Calu3 (cell line): Measurements from ENCODE around the gene EREG. TPM values are rescaled to one million over a fixed set of nuclear protein-coding genes. Genes with fewer than 3 reads are reported as not detected.

Experiments
- BruUV-seq: library from RNA; stranded (reverse); fragments of 400-500 nt; replicated peaks from 2 replicates; lab custom pipeline; 2021; lab: Mats Ljungman, UMichigan
- CTCF ChIA-PET: fragments of 300-600 bp; sonication (Branson Sonifier 250); formaldehyde crosslinking; loops from one replicate; lab custom pipeline; 2022; ENCODE audit warnings: antibody characterized with exemption; lab: Charles Lee
- DNase-seq: peaks from one replicate; pipeline ENCODE4 v3.0.0; 2022
- H3K27ac Mint-ChIP-seq: one replicate; pipeline ENCODE4 v1.8.0; 2022; ENCODE audit warnings: mixed read lengths; ENCODE audit not compliant: unreplicated experiment
- H3K27me3 Mint-ChIP-seq: one replicate; pipeline ENCODE4 v1.8.0; 2022; ENCODE audit warnings: mixed read lengths; ENCODE audit not compliant: unreplicated experiment
- H3K36me3 Mint-ChIP-seq: one replicate; pipeline ENCODE4 v1.8.0; 2022; ENCODE audit warnings: mild to moderate bottlenecking, moderate library complexity, mixed read lengths; ENCODE audit not compliant: insufficient read depth, unreplicated experiment
- H3K4me1 Mint-ChIP-seq: one replicate; pipeline ENCODE4 v1.8.0; 2022; ENCODE audit warnings: mild to moderate bottlenecking, low read depth, mixed read lengths; ENCODE audit not compliant: unreplicated experiment
- H3K4me3 Mint-ChIP-seq: one replicate; pipeline ENCODE4 v1.8.0; 2022; ENCODE audit warnings: mild to moderate bottlenecking, low read depth, moderate library complexity, mixed read lengths; ENCODE audit not compliant: unreplicated experiment
- H3K9me3 Mint-ChIP-seq: one replicate; pipeline ENCODE4 v1.8.0; 2022; ENCODE audit warnings: low read depth, mixed read lengths; ENCODE audit not compliant: unreplicated experiment
- CTCF ChIP-seq: fragments of 200-600 bp; IDR thresholded peaks from one replicate; pipeline ENCODE4 v1.8.0; 2022; ENCODE audit warnings: antibody characterized with exemption; ENCODE audit not compliant: unreplicated experiment
- intact Hi-C: fragments of 100-400 bp; cut with micrococcal nuclease; formaldehyde crosslinking; loops from one replicate; pipeline ENCODE4 v1.10.0; 2022; ENCODE audit not compliant: unreplicated experiment
- total RNA-seq: library from RNA; stranded (reverse); gene quantifications from 2 replicates; pipeline ENCODE4 v1.2.3, GENCODE V29; 2022

Gene EREG
- total RNA-seq, 1 experiment from 2014 or later = 422 TPM

DNA sequence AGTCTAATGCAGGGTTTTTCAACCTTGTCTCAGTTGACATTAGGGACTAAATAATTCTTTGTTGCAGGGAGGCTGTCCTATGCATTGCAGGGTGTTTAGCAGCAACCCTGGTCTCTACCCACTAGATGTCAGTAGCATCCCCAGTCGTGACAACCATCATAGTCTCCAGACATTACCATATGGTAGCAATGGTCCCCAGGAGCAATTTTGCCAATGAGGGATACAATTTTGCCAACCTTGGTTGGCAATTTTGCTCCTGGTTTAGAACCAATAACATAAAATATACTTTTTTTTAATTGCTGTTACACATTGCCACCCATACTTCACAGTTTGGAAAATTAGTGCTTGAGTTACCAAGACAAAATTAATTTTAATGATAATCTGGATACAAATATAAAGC, 6.0 kb downstream of the EREG start:
- CTCF ChIA-PET = no interaction called here
- H3K27me3 Mint-ChIP-seq = no peaks in the 10 kb centered on the region

DNA sequence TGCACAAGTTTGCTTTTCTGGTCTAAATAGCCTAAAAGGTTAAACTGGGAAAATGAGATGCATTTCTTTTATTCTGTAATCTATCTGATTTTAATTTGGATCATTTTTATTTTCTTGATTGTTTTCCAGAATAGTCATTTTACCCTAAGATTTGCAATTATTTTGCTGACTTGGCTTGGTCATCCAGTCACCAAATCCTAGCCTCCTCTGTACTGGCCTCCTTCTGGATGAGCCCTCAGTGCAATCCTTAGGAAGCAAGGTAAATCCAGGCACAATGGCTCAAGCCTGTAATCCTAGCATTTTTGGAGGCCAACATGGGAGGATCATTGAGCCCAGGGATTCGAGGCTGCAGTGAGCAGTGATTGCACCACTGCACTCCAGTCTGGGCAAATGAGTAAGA, 9.2 kb downstream of the EREG start:
- CTCF ChIA-PET = no interaction called here
- DNase-seq = no peak
- Mint-ChIP-seq H3K27ac (peak overlapping the region; percentile 95), H3K4me1 (peaks cover 19% of the 10 kb centered on the region), H3K36me3 (peaks cover 96% of the 10 kb centered on the region), H3K9me3 (no peaks in the 10 kb centered on the region), H3K27me3 (no peaks in the 10 kb centered on the region), H3K4me3 (peak overlapping the region; percentile 77)
- no peak for TF ChIP-seq CTCF
- TSS peak; percentile 10 for BruUV-seq
- intact Hi-C loops = no loop called here

More for the DNA sequence above, 6.0 kb downstream of the EREG start:
- H3K4me3 Mint-ChIP-seq = peak overlapping the region; percentile 76
- peak overlapping the region; percentile 95 for H3K27ac Mint-ChIP-seq
- H3K36me3 Mint-ChIP-seq = peaks cover 96% of the 10 kb centered on the region
- DNase-seq = no peak
- H3K4me1 Mint-ChIP-seq = peaks cover 11% of the 10 kb centered on the region
- intact Hi-C loops = no loop called here
- peak; percentile 40 for TF ChIP-seq CTCF
- no peaks in the 10 kb centered on the region for H3K9me3 Mint-ChIP-seq
- BruUV-seq = no TSS peak

DNA sequence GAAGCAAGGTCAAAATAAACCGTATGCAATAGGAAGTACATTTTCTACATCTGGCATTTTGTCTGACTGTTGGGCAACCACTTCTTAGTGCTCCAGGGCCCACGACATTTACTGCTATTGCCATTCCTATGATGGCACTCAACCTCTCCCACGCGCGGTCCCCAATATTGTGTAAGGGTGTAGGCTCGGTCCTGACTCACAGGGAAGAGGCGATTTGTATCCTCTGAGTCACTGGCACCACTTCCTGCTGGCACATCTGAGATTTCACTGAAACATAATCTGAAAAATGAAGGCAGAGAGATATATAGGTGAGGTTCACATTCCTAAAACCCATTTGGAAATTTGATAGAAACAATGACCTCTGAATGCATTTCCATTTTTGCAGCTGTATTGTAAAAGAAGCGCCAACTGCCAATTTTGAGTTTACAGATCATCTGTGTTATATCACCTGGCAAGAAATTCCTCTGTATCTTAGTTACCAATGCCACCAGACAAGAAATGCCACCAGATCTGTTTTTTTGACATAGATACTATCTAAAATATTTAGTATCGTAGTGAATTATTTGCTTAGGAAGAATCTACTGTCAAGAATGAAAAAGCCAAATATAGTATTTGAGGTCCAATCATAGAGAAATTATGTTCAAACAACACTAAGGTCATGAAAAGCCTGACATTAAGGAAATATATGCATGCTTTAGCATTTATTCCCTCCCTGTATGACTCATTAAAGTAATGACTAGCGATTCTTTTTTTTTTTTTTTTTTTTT, 9.8 kb downstream of the EREG start:
- Mint-ChIP-seq H3K27ac (peak overlapping the region; percentile 95), H3K36me3 (peaks cover 96% of the 10 kb centered on the region), H3K27me3 (no peaks in the 10 kb centered on the region), H3K4me3 (peak overlapping the region; percentile 77), H3K4me1 (peaks cover 19% of the 10 kb centered on the region), H3K9me3 (no peaks in the 10 kb centered on the region)
- BruUV-seq = no TSS peak
- DNase-seq = peak; percentile 62
- TF ChIP-seq CTCF = no peak
- intact Hi-C loops = loop anchor here (5.0 kb wide), 2 partner anchors 248 to 298 kb away; no protein-coding TSS in a partner anchor
- CTCF ChIA-PET = no interaction called here

DNA sequence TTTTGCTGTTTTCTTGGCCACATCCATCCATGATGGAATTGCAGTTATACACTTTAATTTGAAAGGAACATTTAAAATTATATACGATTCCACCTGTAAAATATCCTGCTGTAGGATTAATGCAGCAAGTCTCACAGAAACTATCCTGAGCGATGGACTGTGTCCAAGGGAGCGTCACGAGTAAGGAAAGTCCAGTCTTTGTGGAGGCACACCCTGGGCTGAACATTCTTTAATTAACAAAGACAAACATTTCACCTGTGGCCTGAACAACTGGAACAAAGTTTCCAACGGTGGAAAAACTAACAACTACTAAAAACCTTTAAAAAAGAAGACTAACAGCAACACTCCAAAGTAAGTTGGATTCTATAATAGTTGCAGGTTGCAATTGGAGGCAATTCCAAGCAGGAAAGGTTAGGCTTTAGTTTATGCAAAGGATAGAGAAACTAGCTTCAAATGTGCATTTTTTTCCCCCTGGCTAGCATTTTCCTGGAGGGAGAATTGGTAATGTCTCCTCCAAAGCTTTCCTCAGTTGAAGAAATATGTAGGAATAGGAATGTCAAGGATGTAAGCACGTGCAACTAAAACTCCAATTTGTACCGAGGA, 11.0 kb downstream of the EREG start:
- Mint-ChIP-seq H3K27ac (peak overlapping the region; percentile 95), H3K27me3 (no peaks in the 10 kb centered on the region), H3K36me3 (peaks cover 96% of the 10 kb centered on the region), H3K4me1 (peaks cover 19% of the 10 kb centered on the region), H3K4me3 (peak overlapping the region; percentile 77), H3K9me3 (no peaks in the 10 kb centered on the region)
- CTCF ChIA-PET = interaction anchor here (0.9 kb wide), 1 partner anchor 8 kb away, joined by 3 read pairs; no protein-coding TSS in a partner anchor
- no peak for DNase-seq
- intact Hi-C loops = loop anchor here (5.0 kb wide), 2 partner anchors 246 to 296 kb away; no protein-coding TSS in a partner anchor
- TF ChIP-seq CTCF = no peak
- TSS peak; percentile 5 for BruUV-seq
